Left ventricle myocardium inferior (tissue), 1 donor: ENCODE results near the gene STK39. TPM values are rescaled to one million over a fixed set of nuclear protein-coding genes. Genes with fewer than 3 reads are reported as not detected.

Experiments used
- DNase-seq: peaks from one replicate; pipeline ENCODE4 v3.0.0-alpha.2; 2020
- H3K27ac ChIP-seq: fragments of 200-600 bp; replicated peaks from 2 replicates; pipeline ENCODE4 v1.8.0; 2021
- H3K27me3 ChIP-seq: fragments of 200-600 bp; 2 replicates; pipeline ENCODE4 v1.8.0; 2021; ENCODE audit warnings: low read depth
- H3K36me3 ChIP-seq: fragments of 200-600 bp; 2 replicates; pipeline ENCODE4 v1.8.0; 2021
- H3K4me1 ChIP-seq: fragments of 200-600 bp; 2 replicates; pipeline ENCODE4 v1.8.0; 2021
- H3K4me3 ChIP-seq: fragments of 200-600 bp; 2 replicates; pipeline ENCODE4 v1.8.0; 2021; ENCODE audit warnings: mild to moderate bottlenecking, moderate library complexity
- H3K9me3 ChIP-seq: fragments of 200-600 bp; replicated peaks from 2 replicates; pipeline ENCODE4 v1.8.0; 2021
- intact Hi-C: fragments of 100-400 bp; cut with micrococcal nuclease; formaldehyde crosslinking; loops from one replicate; pipeline ENCODE4 v1.11.0; 2022
- total RNA-seq: library from RNA; stranded (reverse); fragmentation: NEBNext Ultra II Directional; extraction: Animal tissue kit (Norgen Biotek cat#: 25700); gene quantifications from one replicate; pipeline ENCODE4 v1.2.1, GENCODE V29; 2021
- TF ChIP-seq, protein P1 (sequence below): fragments of 200-600 bp; IDR thresholded peaks from 2 replicates; pipeline ENCODE4 v1.8.0; 2021; ENCODE audit warnings: antibody characterized with exemption, mild to moderate bottlenecking, borderline replicate concordance
- donor health status: DM: no; HTN: yes; CAD: no; lungs with severe emphysema.

STK39 gene
- total RNA-seq, 1 donor from 2014 or later, result 23.2 TPM

DNA sequence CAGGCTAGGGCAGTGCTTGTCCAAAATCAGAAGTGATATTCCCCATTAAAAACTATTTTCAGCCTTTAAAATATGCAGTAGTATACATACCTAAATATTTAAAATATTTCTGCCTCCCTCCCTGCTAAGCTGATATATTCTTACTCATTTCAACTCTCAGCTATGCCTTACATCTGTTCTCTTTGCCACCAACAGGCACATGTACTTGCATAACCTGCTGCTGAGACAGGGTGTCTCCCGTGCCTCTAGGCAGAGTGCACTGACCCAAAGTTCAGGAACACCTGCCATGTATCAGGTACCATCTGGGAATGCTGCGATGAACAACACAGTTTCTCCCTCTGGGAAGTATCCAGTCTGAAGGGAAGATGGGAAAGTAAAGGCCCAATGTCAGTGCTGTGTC lies 91.7 kb downstream of the STK39 start:
- DNase-seq, result no peak
- Histone ChIP-seq H3K27me3 (no peaks in the 10 kb centered on the region), H3K4me1 (peaks cover 72% of the 10 kb centered on the region), H3K9me3 (no peaks in the 10 kb centered on the region), H3K36me3 (no peaks in the 10 kb centered on the region), H3K27ac (peak overlapping the region; percentile 62), H3K4me3 (no peak overlapping the region)
- TF ChIP-seq, protein P1, sequence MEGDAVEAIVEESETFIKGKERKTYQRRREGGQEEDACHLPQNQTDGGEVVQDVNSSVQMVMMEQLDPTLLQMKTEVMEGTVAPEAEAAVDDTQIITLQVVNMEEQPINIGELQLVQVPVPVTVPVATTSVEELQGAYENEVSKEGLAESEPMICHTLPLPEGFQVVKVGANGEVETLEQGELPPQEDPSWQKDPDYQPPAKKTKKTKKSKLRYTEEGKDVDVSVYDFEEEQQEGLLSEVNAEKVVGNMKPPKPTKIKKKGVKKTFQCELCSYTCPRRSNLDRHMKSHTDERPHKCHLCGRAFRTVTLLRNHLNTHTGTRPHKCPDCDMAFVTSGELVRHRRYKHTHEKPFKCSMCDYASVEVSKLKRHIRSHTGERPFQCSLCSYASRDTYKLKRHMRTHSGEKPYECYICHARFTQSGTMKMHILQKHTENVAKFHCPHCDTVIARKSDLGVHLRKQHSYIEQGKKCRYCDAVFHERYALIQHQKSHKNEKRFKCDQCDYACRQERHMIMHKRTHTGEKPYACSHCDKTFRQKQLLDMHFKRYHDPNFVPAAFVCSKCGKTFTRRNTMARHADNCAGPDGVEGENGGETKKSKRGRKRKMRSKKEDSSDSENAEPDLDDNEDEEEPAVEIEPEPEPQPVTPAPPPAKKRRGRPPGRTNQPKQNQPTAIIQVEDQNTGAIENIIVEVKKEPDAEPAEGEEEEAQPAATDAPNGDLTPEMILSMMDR, result no peak
- intact Hi-C loops, result no loop called here

DNA sequence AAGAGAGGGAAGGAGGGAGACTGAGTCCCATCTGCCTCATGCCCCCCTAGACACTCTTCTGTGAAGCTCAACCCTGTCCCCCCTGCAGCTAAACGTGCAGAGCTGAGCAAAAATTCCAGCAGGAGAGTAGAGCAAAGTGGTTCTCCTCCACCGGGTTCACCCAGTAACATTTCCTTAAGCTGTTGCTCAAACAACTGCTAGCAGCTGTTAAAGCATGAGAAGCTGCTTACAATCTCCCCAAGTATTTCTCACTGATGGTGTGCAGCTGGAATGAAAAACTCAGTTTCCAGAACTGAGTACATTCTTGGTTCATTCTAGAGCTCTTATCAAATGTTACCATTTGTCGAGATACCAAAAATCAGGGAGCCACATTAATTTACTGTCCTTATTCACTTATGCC lies 92.3 kb downstream of the STK39 start:
- Histone ChIP-seq H3K4me1 (peaks cover 67% of the 10 kb centered on the region), H3K27ac (peak overlapping the region; percentile 62)
- intact Hi-C loops, result no loop called here

DNA sequence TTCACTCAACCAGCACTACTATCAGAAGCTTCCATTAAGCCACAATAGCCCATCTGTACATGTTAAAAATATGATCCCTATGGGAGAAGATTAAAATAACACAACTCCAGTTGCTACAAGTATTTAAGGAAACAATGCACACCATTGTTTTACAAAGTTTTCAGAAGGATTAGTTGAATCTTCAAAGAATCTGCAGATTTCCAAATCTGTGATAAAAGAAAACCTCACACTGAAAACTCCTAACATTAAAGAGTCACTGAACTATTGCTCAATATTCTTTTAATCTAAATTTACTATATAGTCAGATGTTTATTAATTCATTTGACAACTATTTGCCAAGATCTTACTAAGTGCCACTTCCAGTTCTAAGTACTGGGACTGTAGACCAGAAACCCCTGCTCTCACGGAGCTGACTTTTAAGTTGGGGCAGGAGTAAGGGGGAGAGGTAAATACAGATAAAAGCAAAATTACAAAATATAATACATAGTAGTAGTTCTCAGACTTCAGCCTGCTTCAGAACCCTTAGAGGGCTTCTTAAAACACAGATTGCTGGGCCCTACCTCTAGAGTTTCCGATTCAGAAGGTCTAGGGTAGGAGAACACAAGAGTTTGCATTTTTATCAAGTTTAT lies 94.4 kb downstream of the STK39 start:
- Histone ChIP-seq H3K36me3 (no peaks in the 10 kb centered on the region), H3K27me3 (no peaks in the 10 kb centered on the region), H3K4me3 (no peak overlapping the region), H3K27ac (no peak overlapping the region), H3K4me1 (peaks cover 68% of the 10 kb centered on the region), H3K9me3 (no peaks in the 10 kb centered on the region)
- TF ChIP-seq, protein P1, result no peak
- DNase-seq, result no peak
- intact Hi-C loops, result no loop called here

More for the DNA sequence above, 92.3 kb downstream of the STK39 start:
- Histone ChIP-seq H3K36me3 (no peaks in the 10 kb centered on the region), H3K9me3 (no peaks in the 10 kb centered on the region), H3K27me3 (no peaks in the 10 kb centered on the region), H3K4me3 (no peak overlapping the region)
- DNase-seq, result no peak
- TF ChIP-seq, protein P1, result no peak

DNA sequence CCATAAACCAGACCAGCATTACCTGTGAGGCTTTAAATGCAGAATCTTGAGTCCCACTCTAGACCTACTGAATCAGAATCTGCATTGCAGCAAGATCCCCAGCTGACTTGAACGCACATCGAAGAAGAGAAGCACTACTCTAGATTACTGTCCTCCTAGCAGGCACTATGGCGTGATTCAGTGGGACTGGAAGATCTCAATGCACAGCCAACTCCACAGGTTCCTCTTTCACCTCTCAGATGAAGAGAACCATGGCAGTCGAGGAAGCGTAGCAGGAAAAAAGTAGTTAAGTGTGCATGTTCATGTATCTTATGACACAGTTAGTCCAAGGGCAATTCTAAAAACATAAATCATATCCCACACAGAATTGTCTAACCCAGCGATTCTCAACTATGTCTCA lies 97.4 kb downstream of the STK39 start:
- intact Hi-C loops, result loop anchor here (10.0 kb wide), 1 partner anchor 95 kb away; the partner anchor contains the start of gene STK39
- Histone ChIP-seq H3K27ac (no peak overlapping the region), H3K27me3 (no peaks in the 10 kb centered on the region), H3K36me3 (no peaks in the 10 kb centered on the region), H3K4me3 (no peak overlapping the region), H3K4me1 (peaks cover 68% of the 10 kb centered on the region), H3K9me3 (no peaks in the 10 kb centered on the region)
- DNase-seq, result no peak
- TF ChIP-seq, protein P1, result no peak

DNA sequence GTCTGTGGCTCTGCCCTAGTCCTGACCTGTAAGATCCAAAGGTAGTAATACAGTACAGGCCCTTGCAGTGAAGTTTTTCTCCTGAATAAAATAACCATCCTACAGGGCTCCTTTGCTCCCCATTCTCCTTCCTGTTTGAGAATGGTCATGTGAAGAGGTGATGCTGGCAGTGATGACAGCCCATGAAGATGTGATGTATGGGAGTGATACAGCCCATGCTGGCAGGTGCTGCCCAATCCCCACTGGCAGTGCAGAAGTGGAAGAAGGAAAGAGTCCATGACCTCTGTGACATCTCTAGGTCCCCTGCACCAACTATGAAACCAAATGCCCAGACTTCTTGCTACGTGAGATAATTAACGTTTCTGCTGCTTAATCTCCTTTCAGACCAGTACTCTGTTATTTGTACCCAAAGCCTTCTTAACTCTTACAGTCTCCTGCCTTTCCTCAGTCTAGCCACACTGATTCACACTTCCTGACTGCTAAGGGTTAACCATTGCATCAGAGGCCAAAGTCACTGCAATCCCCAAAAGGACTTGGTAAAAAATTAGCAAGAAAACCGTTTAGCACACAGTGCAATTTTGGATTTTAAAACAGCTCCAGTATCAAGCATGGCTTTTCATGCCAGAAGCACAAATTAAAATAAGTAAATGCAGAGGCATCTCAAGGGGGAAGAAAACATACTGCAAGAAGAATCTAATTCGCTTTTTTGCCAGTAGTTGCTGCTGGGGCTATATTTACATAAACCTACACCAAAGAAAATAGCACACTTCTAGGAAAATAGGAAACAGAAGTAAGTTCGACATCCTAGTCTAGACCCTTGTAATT lies 98.0 kb downstream of the STK39 start:
- no peaks in the 10 kb centered on the region for H3K27me3 ChIP-seq
- H3K9me3 ChIP-seq, result no peaks in the 10 kb centered on the region
- H3K4me3 ChIP-seq, result no peak overlapping the region
- no peaks in the 10 kb centered on the region for H3K36me3 ChIP-seq
- peak overlapping the region; percentile 56 for H3K27ac ChIP-seq
- DNase-seq, result no peak
- peaks cover 70% of the 10 kb centered on the region for H3K4me1 ChIP-seq
- TF ChIP-seq, protein P1, result no peak
- intact Hi-C loops, result loop anchor here (10.0 kb wide), 1 partner anchor 95 kb away; the partner anchor contains the start of gene STK39
